GM23338 (cell line): ENCODE measurements around the gene PHRF1.

Experiments
- TF ChIP-seq, protein P1 (sequence below), 2 experiments: fragments of 200-600 bp in 1 of 2; sonication (generic) in 1 of 2; conservative IDR thresholded peaks; 2 replicates each; pipeline versions ENCODE4 v1.5.1 to v1.6.1; 2016 to 2017; ENCODE audit warnings: antibody characterized with exemption in 2 of 2, low read depth in 2 of 2, mild to moderate bottlenecking in 2 of 2, moderate library complexity in 1 of 2
- TF ChIP-seq, protein P2 (sequence below): IDR thresholded peaks from 2 replicates; pipeline ENCODE4 v1.6.1; 2016; ENCODE audit warnings: antibody characterized with exemption

DNA sequence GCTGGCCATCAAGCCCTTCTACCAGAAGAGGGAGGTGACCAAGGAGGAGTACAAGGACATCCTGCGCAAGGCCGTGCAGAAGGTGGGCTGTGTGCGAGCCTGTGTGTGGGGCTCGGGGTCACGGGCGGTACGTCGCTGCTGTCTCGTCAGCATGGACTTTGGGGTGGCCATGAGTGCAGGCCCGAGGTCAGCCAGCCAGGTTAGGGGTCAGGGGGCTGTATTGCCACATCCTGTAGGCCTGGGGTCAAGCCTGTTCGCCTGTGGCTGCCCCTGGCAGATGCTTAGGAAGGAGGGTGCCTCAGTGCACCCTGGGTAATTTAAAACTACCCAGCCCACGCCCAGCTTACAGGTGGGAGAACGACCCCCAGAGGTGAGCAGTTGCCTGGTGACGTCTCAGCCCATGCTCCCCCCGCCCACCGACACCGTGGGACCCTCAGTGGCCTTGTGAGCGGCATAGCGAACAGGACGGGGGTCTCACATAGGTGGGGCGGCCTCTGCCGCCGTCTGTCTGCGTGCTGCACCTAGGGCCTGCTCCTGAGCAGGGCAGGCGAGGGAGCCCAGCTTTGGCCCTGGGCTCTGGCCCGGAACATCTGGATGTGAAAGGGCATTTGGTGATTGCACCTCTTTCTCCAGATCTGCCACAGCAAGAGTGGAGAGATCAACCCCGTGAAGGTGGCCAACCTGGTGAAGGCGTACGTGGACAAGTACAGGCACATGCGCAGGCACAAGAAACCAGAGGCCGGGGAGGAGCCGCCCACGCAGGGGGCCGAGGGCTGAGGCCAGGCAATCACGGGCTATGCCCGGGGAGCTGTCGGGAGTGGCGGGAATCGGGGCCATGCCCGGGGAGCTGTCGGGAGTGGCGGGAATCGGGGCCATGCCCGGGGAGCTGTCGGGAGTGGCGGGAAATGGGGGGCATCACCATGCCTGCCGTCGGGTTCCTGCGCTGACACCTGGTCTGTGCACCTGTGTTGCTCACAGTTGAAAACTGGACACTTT lies 35.0 kb downstream of the PHRF1 start:
- TF ChIP-seq, protein P1, sequence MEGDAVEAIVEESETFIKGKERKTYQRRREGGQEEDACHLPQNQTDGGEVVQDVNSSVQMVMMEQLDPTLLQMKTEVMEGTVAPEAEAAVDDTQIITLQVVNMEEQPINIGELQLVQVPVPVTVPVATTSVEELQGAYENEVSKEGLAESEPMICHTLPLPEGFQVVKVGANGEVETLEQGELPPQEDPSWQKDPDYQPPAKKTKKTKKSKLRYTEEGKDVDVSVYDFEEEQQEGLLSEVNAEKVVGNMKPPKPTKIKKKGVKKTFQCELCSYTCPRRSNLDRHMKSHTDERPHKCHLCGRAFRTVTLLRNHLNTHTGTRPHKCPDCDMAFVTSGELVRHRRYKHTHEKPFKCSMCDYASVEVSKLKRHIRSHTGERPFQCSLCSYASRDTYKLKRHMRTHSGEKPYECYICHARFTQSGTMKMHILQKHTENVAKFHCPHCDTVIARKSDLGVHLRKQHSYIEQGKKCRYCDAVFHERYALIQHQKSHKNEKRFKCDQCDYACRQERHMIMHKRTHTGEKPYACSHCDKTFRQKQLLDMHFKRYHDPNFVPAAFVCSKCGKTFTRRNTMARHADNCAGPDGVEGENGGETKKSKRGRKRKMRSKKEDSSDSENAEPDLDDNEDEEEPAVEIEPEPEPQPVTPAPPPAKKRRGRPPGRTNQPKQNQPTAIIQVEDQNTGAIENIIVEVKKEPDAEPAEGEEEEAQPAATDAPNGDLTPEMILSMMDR (conservative IDR thresholded peaks at IDR 0.05; ENCODE audit: low read depth in 2 of 2), result no peak
- TF ChIP-seq, protein P2, sequence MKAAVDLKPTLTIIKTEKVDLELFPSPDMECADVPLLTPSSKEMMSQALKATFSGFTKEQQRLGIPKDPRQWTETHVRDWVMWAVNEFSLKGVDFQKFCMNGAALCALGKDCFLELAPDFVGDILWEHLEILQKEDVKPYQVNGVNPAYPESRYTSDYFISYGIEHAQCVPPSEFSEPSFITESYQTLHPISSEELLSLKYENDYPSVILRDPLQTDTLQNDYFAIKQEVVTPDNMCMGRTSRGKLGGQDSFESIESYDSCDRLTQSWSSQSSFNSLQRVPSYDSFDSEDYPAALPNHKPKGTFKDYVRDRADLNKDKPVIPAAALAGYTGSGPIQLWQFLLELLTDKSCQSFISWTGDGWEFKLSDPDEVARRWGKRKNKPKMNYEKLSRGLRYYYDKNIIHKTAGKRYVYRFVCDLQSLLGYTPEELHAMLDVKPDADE, result no peak
